ENCODE measurements around the gene HAUS7.
A peak's percentile ranks its signal among the peaks of the same experiment; 100 is the strongest.
"Not testable (repeated sequence)": the region's sequence is repeated elsewhere in the genome, so short reads cannot be mapped to it uniquely, and the experiment has no call there.

HAUS7 gene

DNA sequence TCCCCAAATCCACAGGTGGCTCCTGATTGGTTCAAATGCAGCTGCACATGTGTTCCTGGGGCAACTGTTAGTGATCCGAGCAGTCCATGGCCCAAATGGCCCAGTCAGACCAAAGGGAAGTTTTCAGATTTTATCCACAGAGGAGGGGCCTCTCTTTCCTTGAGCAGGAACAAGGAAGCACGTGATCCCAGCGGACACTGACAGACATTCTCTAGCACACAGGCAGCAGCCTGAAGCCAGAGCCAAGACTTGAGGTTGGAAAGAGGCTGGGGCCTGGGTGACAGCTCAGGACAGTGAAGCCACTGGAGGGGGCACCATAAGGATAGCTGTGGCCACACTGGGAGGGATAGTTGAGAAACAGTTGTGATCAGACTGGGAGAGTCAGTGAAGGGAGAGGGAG, 62.6 kb downstream of the HAUS7 start:
- ChIA-PET CTCF (no interaction called here), POLR2A (no interaction called here)
- TF ChIP-seq HDGF (IDR thresholded peaks at IDR 0.05; ENCODE audit: borderline replicate concordance) (no peak), SP1 (IDR thresholded peaks at IDR 0.05) (no peak), TARDBP (IDR thresholded peaks at IDR 0.05) (no peak), ZNF384 (IDR thresholded peaks at IDR 0.05) (no peak), ARNT (IDR thresholded peaks at IDR 0.05) (no peak), NFRKB (IDR thresholded peaks at IDR 0.05) (no peak), ELF4 (IDR thresholded peaks at IDR 0.05) (no peak), LEF1 (IDR thresholded peaks at IDR 0.05; ENCODE audit: borderline replicate concordance) (no peak), SUZ12 (IDR thresholded peaks at IDR 0.05) (no peak), BHLHE40 (IDR thresholded peaks at IDR 0.05; ENCODE audit: borderline replicate concordance) (no peak), FOXM1 (IDR thresholded peaks at IDR 0.05; ENCODE audit: borderline replicate concordance) (no peak), FOXA1 (IDR thresholded peaks at IDR 0.05) (no peak), FOXK2 (IDR thresholded peaks at IDR 0.05) (no peak)
- TF ChIP-seq, protein P1, sequence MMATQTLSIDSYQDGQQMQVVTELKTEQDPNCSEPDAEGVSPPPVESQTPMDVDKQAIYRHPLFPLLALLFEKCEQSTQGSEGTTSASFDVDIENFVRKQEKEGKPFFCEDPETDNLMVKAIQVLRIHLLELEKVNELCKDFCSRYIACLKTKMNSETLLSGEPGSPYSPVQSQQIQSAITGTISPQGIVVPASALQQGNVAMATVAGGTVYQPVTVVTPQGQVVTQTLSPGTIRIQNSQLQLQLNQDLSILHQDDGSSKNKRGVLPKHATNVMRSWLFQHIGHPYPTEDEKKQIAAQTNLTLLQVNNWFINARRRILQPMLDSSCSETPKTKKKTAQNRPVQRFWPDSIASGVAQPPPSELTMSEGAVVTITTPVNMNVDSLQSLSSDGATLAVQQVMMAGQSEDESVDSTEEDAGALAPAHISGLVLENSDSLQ (IDR thresholded peaks at IDR 0.05): no peak
- DNase-seq (ENCODE audit: extremely low spot score): no peak

DNA sequence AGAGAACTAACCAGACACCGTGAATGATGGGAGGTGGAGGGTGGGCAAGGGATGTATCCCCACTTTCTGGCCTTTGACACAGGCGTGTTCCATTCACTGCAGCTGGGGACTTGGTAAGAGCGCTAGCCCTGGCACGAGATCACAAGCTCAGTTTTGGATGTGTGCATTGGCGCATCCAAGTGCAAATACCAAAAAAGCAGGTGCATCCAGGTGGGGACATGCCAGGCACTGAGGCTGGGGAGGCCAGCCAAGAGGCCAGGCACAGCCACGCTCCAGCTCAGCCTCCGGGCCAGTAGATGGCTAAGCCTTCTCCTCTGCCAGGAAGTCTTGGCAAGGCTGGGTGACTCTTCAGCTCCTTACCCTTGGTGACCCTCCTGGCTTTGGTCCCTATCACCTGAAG, 63.5 kb downstream of the HAUS7 start:
- no peak for TF ChIP-seq LEF1 (IDR thresholded peaks at IDR 0.05; ENCODE audit: borderline replicate concordance)
- no peak for TF ChIP-seq ARNT (IDR thresholded peaks at IDR 0.05)
- no peak for TF ChIP-seq CTBP1 (IDR thresholded peaks at IDR 0.05; ENCODE audit: borderline replicate concordance)
- no peak for TF ChIP-seq SP1 (IDR thresholded peaks at IDR 0.05)
- no peak for TF ChIP-seq FOXK2 (IDR thresholded peaks at IDR 0.05)
- no peak for TF ChIP-seq L3MBTL2 (conservative IDR thresholded peaks at IDR 0.05)
- TF ChIP-seq NFRKB (IDR thresholded peaks at IDR 0.05): no peak
- no peak for TF ChIP-seq ZNF384 (IDR thresholded peaks at IDR 0.05)
- no peak for TF ChIP-seq ELF4 (IDR thresholded peaks at IDR 0.05)
- no peak for TF ChIP-seq HDGF (IDR thresholded peaks at IDR 0.05; ENCODE audit: borderline replicate concordance)
- TF ChIP-seq FOXA1 (IDR thresholded peaks at IDR 0.05): no peak
- no peak for DNase-seq (ENCODE audit: extremely low spot score)
- ChIA-PET POLR2A (interaction anchor here (0.8 kb wide), 1 partner anchor 27 kb away, joined by 3 read pairs; no protein-coding TSS in a partner anchor), CTCF (interaction anchor here (1.2 kb wide), 1 partner anchor 54 kb away, joined by 3 read pairs; no protein-coding TSS in a partner anchor)

DNA sequence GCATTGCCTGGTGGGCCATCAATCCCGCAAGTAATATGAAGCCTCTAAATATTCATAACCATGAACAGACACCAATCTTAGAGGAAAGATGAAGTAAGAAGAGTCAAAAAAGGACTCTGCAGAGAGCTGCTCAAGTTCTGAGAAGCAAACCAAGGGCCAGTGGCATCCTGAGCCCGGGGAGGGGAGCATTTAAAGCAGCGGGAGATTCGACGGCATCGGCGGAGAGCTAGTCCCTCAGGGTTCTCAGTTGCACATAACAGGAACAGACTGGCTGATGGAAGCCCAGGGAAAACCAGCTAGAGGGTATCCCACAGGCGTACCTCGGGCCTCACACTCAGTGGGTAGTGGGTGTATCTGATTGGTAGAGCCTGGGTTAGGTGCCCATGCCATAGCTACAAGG, 64.4 kb downstream of the HAUS7 start:
- DNase-seq (ENCODE audit: extremely low spot score): no peak
- TF ChIP-seq LEF1 (IDR thresholded peaks at IDR 0.05; ENCODE audit: borderline replicate concordance) (no peak), FOXK2 (IDR thresholded peaks at IDR 0.05) (no peak), SUZ12 (IDR thresholded peaks at IDR 0.05) (no peak), HDGF (IDR thresholded peaks at IDR 0.05; ENCODE audit: borderline replicate concordance) (no peak), ELF4 (IDR thresholded peaks at IDR 0.05) (no peak), TARDBP (IDR thresholded peaks at IDR 0.05) (no peak), FOXM1 (IDR thresholded peaks at IDR 0.05; ENCODE audit: borderline replicate concordance) (no peak), FOXA1 (IDR thresholded peaks at IDR 0.05) (no peak), CTBP1 (IDR thresholded peaks at IDR 0.05; ENCODE audit: borderline replicate concordance) (no peak), ZNF384 (IDR thresholded peaks at IDR 0.05) (no peak), NFRKB (IDR thresholded peaks at IDR 0.05) (no peak), L3MBTL2 (conservative IDR thresholded peaks at IDR 0.05) (no peak), SP1 (IDR thresholded peaks at IDR 0.05) (no peak), BHLHE40 (IDR thresholded peaks at IDR 0.05; ENCODE audit: borderline replicate concordance) (no peak), ARNT (IDR thresholded peaks at IDR 0.05) (no peak)
- TF ChIP-seq, protein P1 (IDR thresholded peaks at IDR 0.05): no peak
- ChIA-PET POLR2A (interaction anchor here (0.8 kb wide), 1 partner anchor 28 kb away, joined by 3 read pairs; no protein-coding TSS in a partner anchor), CTCF (interaction anchor here (1.2 kb wide), 1 partner anchor 55 kb away, joined by 3 read pairs; no protein-coding TSS in a partner anchor)

DNA sequence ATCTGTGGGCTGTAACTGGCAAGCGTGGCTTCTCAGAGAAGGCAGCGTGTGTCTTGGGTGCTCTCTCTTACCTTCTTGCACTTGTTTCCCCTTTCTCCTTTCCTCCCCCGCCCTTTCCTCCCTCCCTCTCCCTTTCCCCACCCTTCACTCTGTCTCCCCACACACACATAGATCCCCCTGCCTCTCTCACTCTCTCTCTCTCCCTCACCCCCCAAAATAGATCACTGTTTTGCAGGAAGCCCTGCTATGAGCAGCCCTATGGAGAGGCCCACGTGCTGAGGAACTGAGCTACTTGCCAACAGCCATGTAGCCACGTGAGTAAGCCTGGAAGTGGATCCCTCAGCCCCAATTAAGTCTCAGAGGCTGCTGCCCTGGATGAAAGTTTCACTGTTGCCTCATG, 65.0 kb downstream of the HAUS7 start:
- POLR2A ChIA-PET: no interaction called here
- CTCF ChIA-PET: no interaction called here
- no peak for DNase-seq (ENCODE audit: extremely low spot score)
- TF ChIP-seq HDGF (IDR thresholded peaks at IDR 0.05; ENCODE audit: borderline replicate concordance) (no peak), BHLHE40 (IDR thresholded peaks at IDR 0.05; ENCODE audit: borderline replicate concordance) (no peak), SUZ12 (IDR thresholded peaks at IDR 0.05) (no peak), LEF1 (IDR thresholded peaks at IDR 0.05; ENCODE audit: borderline replicate concordance) (no peak), L3MBTL2 (conservative IDR thresholded peaks at IDR 0.05) (no peak), ELF4 (IDR thresholded peaks at IDR 0.05) (no peak), ZNF384 (IDR thresholded peaks at IDR 0.05) (no peak), CTBP1 (IDR thresholded peaks at IDR 0.05; ENCODE audit: borderline replicate concordance) (no peak), ARNT (IDR thresholded peaks at IDR 0.05) (no peak), NFRKB (IDR thresholded peaks at IDR 0.05) (no peak), FOXK2 (IDR thresholded peaks at IDR 0.05) (no peak), SP1 (IDR thresholded peaks at IDR 0.05) (no peak), TARDBP (IDR thresholded peaks at IDR 0.05) (no peak), FOXA1 (IDR thresholded peaks at IDR 0.05) (no peak), FOXM1 (IDR thresholded peaks at IDR 0.05; ENCODE audit: borderline replicate concordance) (no peak)
- TF ChIP-seq, protein P1 (IDR thresholded peaks at IDR 0.05): no peak

DNA sequence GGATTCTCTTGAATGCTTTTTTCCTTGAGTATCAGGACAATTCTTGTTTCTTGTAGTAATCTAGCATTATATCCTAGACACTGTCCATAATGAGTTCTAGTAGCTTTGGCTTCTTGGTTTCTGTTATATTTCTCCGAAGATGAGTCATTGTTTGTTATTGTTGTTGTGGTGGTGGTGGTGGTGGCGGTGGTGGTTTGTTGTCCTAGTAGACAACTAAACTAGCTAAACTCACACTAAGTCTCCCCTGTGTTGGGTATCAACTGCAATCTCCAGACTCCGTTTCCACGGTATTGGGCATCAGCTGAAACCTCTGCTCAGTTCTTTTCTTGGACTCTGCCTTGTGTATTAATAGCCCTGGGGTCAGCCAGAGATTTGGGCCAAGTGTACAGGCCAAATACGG, 66.0 kb downstream of the HAUS7 start:
- DNase-seq (ENCODE audit: extremely low spot score); CTCF ChIA-PET; POLR2A ChIA-PET: not testable (repeated sequence)

DNA sequence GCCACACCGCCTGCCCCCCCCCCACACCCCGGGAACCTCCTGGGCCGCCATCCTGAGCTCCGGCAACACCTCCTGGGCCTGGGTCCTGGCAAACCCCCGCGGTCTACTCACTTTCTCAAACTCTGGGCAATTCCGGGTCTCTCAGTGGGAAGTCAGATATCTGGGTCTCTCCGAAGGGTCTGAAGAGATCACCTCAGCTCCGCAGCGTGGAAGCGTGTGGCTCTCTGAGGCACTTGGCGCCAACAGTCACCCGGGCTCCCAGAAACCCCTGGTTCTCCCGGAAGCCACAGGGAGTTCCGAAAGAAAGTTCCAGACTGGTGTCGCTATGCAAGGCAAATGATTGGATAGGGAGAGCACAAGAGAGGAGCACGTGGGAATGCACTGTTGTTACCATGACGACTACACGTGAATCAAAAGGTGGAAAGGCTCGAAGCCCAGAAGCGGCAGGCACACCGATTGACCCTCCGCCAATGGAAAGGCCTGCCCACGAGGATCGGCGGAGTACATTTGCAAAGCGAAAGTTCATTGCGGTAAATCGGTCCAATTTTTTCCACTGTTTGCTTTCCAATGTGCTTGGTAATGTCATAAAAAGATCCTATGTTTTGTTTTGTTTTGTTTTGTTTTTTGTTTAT, 69.1 kb downstream of the HAUS7 start, which contains the start of gene PNMA6E:
PNMA6E (minus strand) TSS at position 218 of the 632 bp plus-strand sequence. CDS start 2,501 bp downstream, outside the sequence.
- POLR2A ChIA-PET: no interaction called here
- DNase-seq (ENCODE audit: extremely low spot score): no peak
- TF ChIP-seq L3MBTL2 (conservative IDR thresholded peaks at IDR 0.05) (peak; percentile 42; the same call in 1 of the 2 replicates), SUZ12 (IDR thresholded peaks at IDR 0.05) (no peak)
- CTCF ChIA-PET: no interaction called here

All from HEK293T (cell line).